HG03469 (cell line): ENCODE measurements around the gene KLHL21.

Experiments
- ATAC-seq: cut with Tn5 transposase; IDR thresholded peaks from one replicate; pipeline ENCODE4 v1.9.1; 2021; ENCODE audit warnings: mild to moderate bottlenecking, moderate library complexity, moderate number of reproducible peaks; ENCODE audit not compliant: unreplicated experiment

Gene KLHL21

GRCh38 chr1:6557597-6557996 lies 45.1 kb downstream of the KLHL21 start:
- no peak for ATAC-seq

DNA sequence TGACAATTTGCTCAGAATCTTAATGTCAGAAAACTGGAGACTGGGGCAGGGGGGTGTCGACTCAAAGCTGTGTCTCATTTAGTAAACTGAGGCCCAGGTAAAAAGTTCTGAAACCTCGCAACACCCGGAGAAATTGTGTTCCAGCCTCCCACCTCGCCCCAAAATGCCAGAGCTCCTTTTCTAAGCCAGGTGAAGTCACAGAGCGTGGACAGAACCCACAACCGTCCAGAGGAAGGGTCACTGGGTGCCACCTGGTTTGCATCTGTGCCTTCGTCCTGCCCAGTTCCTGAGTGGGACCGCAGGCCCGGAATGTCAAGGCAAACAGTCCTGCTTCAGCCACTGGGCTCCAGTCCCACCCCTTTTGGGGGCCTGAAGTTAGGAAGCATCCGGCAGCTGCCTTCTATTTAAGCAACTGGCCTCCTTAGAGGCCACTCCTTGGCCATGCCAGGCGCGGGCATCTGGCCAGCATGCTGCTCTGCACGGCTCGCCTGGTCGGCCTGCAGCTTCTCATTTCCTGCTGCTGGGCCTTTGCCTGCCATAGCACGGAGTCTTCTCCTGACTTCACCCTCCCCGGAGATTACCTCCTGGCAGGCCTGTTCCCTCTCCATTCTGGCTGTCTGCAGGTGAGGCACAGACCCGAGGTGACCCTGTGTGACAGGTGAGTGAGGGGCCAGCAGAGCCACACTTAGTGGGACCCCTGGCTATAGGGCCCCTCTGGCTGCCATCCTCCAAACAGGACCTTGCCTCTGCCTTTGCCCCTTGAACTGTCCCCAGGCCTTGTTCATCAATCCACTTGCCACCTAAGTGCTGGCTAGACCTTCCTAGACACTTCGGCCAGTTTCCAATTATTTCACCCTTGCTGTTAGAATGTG lies 47.5 kb downstream of the KLHL21 start, which contains the start of gene TAS1R1:
TAS1R1 (plus strand) TSS at position 401 of the 872 bp plus-strand sequence; CDS start at position 468, 67 bp downstream.
- no peak for ATAC-seq

DNA sequence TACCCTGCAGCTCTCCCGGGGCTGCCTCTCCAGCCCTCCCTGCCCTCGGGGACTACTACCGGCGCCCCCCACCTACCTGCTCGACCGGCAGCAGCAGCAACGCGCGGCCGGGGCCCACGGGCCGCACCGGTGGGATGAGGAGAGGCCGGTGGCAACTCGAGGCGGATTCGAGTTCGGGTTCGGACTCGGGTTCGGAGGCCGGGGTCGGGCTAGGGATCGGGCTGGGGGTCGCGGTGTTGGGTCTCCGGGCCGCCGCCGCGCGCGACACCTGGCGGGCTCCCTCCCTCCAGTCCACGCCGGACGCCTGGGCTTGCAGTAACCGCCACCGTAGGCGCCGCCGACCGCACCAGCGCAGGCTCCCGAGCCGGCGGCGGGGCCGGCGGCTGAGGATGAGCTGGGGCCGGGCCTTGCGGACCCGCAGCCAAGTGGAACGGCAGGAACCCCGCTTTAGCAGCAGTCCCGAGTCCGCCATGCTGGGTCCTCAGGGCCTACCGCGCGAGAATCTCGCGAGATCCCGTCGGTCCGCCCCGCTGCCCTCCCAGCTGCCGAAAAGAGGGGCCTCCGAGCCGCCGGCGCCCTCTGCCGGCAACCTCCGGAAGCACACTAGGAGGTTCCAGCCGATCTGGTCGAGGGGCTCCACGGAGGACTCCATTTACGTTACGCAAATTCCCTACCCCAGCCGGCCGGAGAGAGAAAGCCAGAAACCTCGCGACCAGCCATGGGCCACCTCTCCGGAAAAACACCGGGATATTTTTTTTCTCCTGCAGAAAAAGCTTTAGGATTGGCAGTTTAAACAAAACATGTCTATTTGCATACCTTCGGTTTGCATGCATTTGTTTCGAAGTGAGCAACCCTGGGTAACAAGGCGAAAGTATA lies 48.4 kb downstream of the KLHL21 start, which contains the start of gene NOL9:
NOL9 (minus strand) TSS at position 483 of the 876 bp plus-strand sequence; CDS start at position 472, 11 bp downstream.
- peak; percentile 72 for ATAC-seq

DNA sequence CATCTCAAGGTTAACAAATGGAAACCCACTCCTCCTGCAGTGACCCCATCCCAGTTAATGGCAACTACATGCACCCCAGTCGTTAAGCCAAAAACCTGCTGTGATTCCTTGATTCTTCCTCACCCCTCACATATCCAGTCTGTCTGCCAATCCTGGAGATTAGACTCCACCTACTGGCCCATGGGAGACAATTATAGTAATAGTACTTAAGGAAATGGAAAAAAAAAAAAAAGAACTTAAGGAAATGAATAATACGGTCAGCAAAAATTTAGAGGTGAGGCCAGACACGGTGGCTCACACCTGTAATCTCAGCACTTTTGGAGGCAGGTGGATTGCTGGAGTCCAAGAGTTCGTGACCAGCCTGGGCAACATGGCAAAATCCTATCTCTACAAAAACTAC lies 55.4 kb downstream of the KLHL21 start:
- ATAC-seq: no peak

DNA sequence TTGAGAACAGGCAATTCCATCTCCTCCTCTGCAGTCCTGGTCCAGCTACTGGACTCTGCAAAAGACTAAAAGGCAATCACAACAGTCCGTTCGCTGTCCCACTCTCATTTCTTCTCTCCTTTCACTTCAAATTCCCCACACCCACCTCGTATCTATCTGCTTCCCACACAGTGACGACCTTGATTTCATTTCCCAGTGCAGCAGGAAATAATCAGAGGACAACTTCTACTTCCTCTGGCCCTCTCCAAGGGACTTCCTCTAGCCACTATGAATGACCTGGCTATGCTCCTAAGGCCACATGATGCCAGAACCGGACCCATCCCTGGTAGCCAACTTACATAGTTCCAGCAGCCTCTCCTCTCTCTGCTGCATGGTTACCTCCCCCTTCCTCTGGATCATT lies 56.3 kb downstream of the KLHL21 start:
- no peak for ATAC-seq

DNA sequence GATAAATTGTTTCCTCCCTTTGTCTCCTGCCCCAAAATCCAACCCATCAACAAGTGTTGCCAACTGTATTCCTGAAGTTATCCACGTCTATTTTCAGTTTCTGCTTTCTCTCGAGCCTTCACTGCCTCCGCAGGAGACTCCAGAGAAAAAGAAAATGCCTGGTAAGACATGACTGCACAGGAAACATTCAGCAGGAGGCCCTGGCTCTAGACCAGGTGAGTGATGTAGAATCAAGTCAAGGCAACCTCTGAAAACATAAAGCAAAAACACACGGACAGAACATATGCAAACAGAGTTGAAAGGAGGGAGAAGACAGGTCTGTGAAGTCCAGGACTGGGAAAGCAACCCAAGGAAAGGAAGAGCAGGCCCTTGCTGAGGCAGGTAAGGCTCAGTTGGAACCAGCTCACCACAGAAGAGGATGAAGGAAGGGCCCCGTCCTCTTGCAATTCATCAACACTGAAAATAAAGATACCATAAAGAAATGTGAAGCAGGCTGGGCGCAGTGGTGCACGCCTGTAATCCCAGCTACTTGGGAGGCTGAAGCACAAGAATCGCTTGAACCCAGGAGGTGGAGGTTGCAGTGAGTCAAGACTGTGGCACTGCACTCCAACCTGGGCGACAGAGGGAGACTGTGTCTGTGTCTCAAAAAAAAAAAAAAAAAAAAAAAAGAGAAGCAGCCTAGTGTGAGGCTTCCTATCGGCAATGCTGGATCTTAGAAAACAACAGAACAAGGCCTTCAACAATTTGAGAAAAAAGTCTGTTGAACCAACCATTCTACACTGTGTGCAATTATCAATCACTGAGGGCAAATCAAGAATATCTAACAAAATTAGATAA lies 57.2 kb downstream of the KLHL21 start:
- no peak for ATAC-seq

- no peak for ATAC-seq
Observed at GRCh38 chr1:6544831-6545230, 57.8 kb downstream of the KLHL21 start.
